ENCODE data around the gene CADM2. TPM values are rescaled to one million over a fixed set of nuclear protein-coding genes. Genes with fewer than 3 reads are reported as not detected.

The CADM2 gene
- total RNA-seq, 1 experiment from 2014 or later, result 10.9 TPM

DNA sequence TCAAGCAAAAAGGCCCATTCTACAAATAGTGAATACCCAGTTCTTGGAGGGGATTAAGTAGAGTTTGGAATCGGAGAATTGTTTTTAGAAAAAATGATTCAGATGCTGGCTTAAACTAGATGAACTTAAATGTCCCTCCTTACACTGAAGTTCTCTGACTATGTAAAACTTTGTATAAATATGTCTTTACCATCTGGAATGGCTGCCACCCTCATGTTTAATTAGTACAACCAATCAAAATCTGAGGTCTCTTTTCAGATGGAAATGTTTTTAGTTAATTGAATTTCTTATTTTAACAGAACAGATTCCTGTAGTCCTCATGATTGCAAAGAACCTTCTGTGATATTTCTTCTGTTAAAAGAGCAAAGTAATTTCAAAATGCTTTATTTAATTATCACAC lies 94.8 kb downstream of the CADM2 start:
- Histone ChIP-seq H3K4ac (ENCODE audit: low read depth, low read length) (no peak overlapping the region), H2BK20ac (ENCODE audit: low read depth, low read length, poor library complexity, severe bottlenecking) (no peak overlapping the region), H3T11ph (ENCODE audit: low read length) (no peak overlapping the region), H3K4me1 (ENCODE audit: insufficient read depth, low read length) (peaks cover 2% of the 10 kb centered on the region; the same call in 1 of the 2 replicates), H3K18ac (ENCODE audit: insufficient read length, low read depth, low read length) (no peak overlapping the region), H3K23me2 (ENCODE audit: insufficient read length, low read depth, low read length, poor library complexity, severe bottlenecking) (no peaks in the 10 kb centered on the region), H3K56ac (ENCODE audit: insufficient read length, low read depth, low read length) (no peak overlapping the region), H3K79me2 (ENCODE audit: insufficient read depth, low read length) (no peaks in the 10 kb centered on the region), H2BK12ac (ENCODE audit: insufficient read length, low read depth, low read length) (no peak overlapping the region), H2AFZ (ENCODE audit: low read length) (no peak overlapping the region), H3K27ac (ENCODE audit: insufficient read length, low read depth, low read length) (no peak overlapping the region), H2BK15ac (ENCODE audit: low read depth, low read length) (no peak overlapping the region), H2BK120ac (ENCODE audit: low read depth, low read length, poor library complexity, severe bottlenecking) (no peak overlapping the region), H3K4me2 (ENCODE audit: insufficient read depth, insufficient read length, low read length) (no peak overlapping the region), H3K27me3 (ENCODE audit: insufficient read depth, low read length) (no peaks in the 10 kb centered on the region), H2AK5ac (ENCODE audit: insufficient read length, low read length) (no peak overlapping the region), H4K5ac (ENCODE audit: insufficient read length, low read depth, low read length) (no peak overlapping the region), H3K9ac (ENCODE audit: extremely low read depth, insufficient read length, low read length) (no peak overlapping the region), H4K20me1 (ENCODE audit: control insufficient read depth, insufficient read depth, insufficient read length) (no peaks in the 10 kb centered on the region), H4K8ac (replicated peaks; ENCODE audit: insufficient read length, low read depth, low read length) (no peak overlapping the region), H3K9me3 (ENCODE audit: control insufficient read depth, low read depth, low read length) (no peaks in the 10 kb centered on the region), H3K23ac (ENCODE audit: insufficient read length, low read depth, low read length) (no peak overlapping the region), H2BK5ac (ENCODE audit: insufficient read length, low read length) (no peak overlapping the region), H4K91ac (ENCODE audit: insufficient read length, low read depth, low read length) (no peak overlapping the region), H3K79me1 (ENCODE audit: insufficient read depth, low read depth, low read length, poor library complexity, severe bottlenecking) (no peaks in the 10 kb centered on the region), H3K14ac (ENCODE audit: insufficient read depth, low read length) (no peak overlapping the region)
- no CpG with 5 or more reads among the region's 1 CpG for WGBS (ENCODE audit: extremely low coverage, insufficient read length, low lambda C conversion rate)
- Mint-ChIP-seq H3K4me1 (peaks cover 13 to 18% of the 10 kb centered on the region in 2 experiments), H3K9me3 (no peaks in the 10 kb centered on the region), H3K27ac (no peak overlapping the region), H3K4me3 (no peak overlapping the region), H3K27me3 (ENCODE audit: low read depth) (no peaks in the 10 kb centered on the region), H3K36me3 (ENCODE audit: insufficient read depth in 1 of 3, low read depth in 3 of 3) (peaks cover 0 to 5% (median 4%) of the 10 kb centered on the region in 3 experiments; a peak in 5 of 7 replicates)
- TF ChIP-seq, protein P1, sequence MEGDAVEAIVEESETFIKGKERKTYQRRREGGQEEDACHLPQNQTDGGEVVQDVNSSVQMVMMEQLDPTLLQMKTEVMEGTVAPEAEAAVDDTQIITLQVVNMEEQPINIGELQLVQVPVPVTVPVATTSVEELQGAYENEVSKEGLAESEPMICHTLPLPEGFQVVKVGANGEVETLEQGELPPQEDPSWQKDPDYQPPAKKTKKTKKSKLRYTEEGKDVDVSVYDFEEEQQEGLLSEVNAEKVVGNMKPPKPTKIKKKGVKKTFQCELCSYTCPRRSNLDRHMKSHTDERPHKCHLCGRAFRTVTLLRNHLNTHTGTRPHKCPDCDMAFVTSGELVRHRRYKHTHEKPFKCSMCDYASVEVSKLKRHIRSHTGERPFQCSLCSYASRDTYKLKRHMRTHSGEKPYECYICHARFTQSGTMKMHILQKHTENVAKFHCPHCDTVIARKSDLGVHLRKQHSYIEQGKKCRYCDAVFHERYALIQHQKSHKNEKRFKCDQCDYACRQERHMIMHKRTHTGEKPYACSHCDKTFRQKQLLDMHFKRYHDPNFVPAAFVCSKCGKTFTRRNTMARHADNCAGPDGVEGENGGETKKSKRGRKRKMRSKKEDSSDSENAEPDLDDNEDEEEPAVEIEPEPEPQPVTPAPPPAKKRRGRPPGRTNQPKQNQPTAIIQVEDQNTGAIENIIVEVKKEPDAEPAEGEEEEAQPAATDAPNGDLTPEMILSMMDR (conservative IDR thresholded peaks at IDR 0.05), result no peak
- DNase-seq, result no peak

All from H9 (cell line).